H4 (cell line): ENCODE data around the gene RPRML. TPM values are rescaled to one million over a fixed set of nuclear protein-coding genes. Genes with fewer than 3 reads are reported as not detected.
"Not testable (repeated sequence)": the region's sequence is repeated elsewhere in the genome, so short reads cannot be mapped to it uniquely, and the experiment has no call there.

ENCODE experiments used
- DNase-seq: peaks from one replicate; pipeline ENCODE4 v3.0.0-alpha.2; 2015; ENCODE audit warnings: low spot score
- total RNA-seq: library from RNA; depleted of rRNA; stranded (reverse); fragments of >200 nt; shearing (Covaris generic); gene quantifications from 2 replicates; pipeline ENCODE4 v1.2.3, GENCODE V29; 2014; rRNA removed

The RPRML gene
- 0.82 and 1.3 TPM in 2 replicates for total RNA-seq

DNA sequence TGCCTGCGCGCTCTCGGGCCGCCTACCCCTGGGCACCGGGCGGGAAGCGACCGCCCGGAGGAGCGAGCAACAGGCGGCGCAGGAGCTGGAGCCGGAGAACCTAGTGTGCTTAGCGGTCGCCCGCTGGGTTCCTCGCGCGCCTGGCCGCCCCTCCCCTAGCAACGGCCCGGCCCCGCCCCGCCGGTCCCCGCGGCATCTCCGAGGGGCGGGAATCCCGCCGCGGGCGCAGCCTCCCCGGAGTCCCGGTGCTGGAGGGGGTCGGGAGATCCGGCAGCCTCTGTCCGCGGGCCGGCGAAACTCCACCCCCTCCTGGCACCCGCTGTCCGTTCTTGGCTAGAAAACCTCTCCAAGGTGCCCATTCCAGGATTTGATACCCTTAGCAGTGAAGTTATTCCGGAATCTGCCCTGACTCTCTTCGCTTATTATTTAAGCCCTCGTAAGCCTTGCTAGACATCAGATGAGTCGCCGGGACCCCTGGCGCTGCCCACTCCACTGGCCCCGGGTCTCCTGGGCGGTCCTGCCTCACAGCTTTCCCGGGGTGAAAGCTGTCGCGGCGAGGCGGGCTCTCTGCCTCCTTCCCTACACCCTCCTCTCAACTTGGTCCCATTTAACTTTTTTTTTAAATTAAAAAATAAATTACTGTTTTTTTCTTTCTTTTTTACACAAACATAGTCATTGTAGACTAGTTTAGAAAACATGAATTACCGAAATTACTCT lies at the start of gene RPRML:
TSS of gene RPRML (minus strand) at position 107 of the 717 bp plus-strand sequence. CDS start 246 bp downstream, outside the sequence.
- peak; percentile 42 for DNase-seq

GRCh38 chr17:47016966-47017365 lies 37.9 kb upstream of the RPRML start:
- DNase-seq, result not testable (repeated sequence)

DNA sequence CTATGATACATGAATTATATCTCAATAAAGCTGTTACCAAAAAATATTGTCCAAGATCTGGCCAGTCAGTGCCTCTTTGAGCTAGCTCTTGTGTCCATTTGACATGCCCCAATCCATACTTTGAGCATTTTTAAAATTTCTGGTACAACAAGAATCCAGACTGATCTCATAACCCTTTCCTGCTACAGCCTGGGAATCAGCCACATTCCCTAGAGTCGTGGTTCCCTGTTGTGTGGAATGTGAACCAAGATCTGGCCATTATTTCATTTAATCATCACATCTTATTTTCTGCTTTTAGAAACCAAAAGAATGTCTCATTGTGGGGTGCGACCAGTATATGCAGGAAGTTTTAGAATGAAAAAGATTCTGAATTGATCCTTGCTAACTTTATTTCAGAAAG lies 34.3 kb upstream of the RPRML start:
- DNase-seq, result no peak

DNA sequence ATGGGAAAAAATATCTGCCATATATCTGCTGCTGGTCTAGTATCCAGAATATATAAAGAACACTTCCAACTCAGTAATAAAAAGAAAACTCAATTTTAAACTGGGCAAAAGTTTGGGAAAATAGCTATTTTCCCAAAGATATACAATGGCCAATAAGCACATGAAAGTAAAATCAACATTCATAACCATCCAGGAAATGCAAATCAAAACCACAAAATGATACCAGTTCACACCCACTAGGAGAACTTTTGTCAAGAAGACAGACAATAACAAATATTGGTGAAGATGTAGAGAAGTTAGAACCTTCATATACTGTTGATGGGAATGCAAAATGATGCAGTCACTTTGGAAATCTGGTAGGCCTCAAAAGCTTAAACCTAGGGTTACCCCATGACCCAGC lies 33.4 kb upstream of the RPRML start:
- DNase-seq, result no peak

DNA sequence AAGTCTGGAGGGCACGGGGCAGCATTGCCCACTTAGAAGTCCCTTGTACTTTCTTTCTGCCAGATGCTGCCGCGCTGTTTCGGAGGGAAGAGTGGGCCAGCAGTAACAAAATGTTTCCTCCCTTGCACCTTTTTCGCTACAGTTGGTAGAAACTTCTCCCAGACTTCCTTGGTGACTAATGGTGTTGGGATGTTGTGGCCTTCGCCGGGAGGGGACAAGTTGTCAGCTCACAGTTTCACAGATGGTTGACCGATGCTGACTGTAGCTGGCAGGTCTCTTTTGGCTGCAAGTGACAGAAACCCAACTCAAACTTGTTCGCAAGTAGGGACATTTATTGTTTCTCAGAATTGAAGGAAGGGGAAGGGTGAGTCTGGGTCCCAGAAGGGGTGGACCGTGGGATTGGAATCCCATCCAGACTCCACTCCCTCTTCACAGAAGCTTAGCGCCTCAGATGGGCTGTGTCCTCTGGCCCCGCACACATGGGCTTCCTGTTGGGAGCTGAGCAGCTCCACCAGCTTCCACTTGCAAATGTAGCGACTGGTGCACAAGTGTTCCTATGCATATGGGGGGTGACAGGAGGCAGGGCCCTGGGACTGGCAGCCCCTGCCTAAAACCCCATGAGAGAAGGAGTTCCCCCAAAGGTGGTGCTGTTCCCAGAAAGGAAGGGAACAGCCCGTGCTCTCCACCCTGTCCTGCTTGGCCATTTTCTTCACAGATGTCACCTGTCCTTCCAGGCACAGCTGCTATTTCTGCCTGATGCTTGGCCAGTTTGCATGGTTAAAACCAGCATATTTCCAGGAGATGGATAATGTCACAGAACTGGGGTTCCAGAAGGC lies 30.9 kb upstream of the RPRML start:
- no peak for DNase-seq

DNA sequence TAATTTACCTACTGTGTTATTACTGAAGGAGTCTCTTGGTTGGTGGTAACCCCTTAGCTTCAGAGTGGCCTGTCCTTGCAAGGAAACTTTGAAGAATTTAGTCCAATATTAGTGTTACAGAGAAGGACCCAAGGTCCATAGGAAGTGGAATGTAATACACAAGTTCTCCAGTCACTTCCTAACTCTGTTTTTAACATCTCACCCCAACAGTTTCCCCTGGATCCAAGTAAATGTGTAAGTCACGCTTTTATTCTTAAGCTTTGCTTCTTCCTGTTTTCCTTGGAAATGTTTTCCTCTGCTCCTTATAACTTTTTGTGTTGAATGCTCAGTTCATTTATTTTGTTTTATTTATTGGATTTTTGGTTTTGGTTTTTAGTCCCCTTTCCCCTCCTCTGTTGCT lies 25.9 kb upstream of the RPRML start:
- DNase-seq, result no peak

DNA sequence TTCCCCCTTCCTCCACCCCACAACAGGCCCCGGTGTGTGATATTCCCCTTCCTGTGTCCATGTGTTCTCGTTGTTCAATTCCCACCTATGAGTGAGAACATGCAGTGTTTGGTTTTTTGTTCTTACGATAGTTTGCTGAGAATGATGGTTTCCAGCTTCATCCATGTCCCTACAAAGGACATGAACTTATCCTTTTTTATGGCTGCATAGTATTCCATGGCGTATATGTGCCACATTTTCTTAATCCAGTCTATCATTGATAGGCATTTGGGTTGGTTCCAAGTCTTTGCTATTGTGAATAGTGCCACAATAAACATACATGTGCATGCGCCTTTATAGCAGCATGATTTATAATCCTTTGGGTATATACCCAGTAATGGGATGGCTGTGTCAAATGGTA lies 24.8 kb upstream of the RPRML start:
- not testable (repeated sequence) for DNase-seq

DNA sequence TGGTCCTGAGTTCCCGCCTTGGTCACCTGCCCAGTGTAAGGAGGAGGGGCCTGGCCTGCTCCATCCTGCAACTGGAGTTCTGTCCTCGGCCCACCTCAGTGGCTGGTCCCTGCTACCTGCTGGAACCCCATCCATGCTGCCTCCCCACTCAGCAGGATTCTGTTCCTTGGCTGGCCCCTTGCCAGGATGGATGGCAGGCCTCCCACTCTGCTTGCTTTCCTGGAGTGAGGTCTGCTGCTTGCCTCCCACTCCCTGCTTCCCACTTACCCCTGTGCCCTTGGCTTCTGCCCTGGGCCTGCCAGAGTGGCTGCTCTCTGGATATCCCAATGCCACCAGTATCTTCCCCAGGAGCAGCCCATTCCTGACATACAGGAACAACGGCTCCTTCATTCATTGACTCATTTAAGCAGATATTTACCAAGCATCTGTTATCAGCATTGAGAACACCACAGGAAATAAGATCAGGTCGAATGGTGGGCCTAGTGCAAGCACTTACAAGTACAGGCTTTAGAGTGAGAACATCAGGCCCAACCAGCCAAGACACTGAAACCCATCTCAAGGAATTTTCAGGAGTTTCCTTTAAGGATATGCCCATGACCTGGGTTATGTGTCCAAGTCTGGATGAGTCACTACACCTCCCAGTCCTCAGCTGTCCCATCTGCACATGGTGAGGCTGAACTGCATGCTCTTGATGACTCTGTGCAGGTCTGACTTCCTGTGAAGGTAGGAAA lies 17.0 kb upstream of the RPRML start:
- DNase-seq, result peak; percentile 44

DNA sequence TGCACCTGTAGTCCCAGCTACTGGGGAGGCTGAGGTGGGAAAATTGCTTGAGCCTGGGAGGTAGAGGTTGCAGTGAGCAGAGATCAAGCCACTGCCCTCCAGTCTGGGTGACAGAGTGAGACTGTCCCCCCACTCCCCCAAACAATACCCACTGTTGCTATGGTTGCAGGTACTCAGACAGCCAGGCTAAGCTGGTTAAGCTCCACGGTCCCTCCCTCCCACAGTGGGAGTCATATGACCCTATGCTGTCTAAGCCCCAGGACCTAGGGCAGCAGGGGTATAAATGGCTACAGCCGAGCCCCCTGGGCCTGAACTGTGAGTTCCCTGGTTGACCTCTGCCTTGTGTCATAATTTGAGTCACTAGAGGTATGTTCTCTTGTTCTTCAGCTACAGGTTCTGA lies 15.9 kb upstream of the RPRML start:
- no peak for DNase-seq

- no peak for DNase-seq
Observed at GRCh38 chr17:46991617-46992016, 12.6 kb upstream of the RPRML start.

DNA sequence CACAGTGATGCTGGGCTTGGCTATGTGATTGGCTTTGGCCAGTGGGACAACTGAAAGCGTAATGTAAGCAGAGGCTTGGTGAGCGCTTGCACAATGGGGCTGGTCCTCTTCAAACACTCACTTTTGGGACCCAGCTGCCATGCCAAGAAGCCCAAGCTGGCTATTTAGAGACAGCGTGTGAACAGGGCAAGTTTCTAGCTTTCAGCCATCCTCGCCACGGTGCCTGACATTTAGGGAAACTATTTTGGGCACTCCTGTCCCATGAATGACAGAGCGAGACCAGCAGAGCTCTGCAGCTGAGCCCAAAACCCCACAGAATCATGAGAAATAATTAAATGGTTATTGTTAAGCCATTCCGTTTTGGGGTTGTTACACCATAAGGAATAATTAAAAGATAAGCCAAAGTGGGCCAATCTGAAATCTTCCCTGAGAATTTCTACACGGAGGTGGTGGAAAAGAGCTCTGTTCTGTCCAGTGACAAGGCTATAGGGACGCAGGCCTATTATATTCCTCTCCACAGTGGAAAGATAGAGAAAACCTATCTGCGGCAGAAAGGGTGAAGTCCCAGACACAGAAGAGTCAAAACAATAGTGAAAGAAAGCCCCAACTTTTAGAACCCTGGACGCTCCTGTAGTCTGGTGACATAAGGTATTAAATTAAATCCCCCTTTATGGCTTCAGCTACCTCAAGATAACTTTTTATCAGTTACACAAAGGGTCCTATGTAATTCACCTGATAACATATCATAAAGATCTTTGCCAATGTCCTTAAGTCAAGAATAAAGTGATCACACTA lies 10.8 kb upstream of the RPRML start:
- DNase-seq, result no peak

- not testable (repeated sequence) for DNase-seq
Observed at GRCh38 chr17:46987927-46988326, 8.9 kb upstream of the RPRML start.

DNA sequence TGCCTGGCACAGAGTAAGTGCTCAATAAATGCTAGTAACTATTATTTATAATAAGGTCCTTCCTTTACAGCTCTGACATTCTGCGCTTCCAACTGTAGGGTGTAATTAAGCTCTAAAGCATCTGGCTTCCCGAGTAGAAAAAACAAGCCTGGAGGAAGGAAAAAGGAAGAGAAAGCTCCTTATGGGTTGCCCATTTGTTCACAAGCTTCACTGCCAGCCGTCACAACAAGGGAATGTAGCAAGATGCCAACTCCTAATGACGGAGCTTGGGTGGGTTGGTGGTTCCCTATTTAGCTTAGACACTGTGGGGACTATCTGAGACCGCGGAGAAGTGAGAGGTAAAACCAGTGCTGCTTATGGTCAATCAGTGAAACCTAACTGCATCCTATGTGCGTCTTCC lies 7.3 kb upstream of the RPRML start:
- DNase-seq, result no peak

DNA sequence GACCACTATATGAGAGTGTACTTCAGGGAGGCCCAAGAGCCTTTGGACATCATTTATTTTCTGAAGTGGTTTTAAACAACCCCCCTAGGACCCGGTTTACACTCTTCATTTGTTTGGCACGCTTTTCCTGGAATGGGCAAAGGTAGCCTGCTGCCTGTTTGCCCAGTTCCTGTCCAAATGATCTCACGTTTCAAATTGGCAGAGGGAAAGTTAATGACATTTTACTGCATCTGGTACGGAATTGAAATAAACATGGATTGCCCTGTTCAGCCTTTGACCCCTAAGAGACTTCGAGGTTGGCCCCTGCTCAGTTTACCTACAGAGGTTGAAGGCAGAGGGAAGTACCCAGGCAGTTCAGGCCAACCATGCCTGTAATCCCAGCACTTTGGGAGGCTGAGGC lies 5.8 kb upstream of the RPRML start:
- DNase-seq, result no peak

DNA sequence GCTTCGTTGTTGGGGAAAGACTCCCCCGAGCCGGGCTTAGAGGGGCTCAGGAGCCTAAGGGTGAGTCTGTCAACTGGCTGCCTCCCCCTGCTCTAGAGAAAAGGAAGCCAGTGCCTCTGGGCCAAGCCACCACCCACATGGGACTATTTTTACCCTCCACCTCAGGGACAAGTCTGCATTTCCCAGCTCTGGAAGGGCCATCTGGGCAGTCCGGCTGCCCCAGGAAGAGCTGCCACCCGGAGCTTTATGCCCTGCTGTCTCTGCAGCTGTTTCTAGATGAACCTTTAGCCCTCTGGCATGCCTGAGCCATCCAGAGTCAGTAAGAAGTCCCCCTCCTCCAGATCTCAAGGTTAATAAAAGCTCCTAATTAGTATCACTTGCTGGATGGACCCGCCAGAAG lies 5.3 kb upstream of the RPRML start:
- no peak for DNase-seq

- DNase-seq, result no peak
Observed at GRCh38 chr17:46983782-46984181, 4.7 kb upstream of the RPRML start.

DNA sequence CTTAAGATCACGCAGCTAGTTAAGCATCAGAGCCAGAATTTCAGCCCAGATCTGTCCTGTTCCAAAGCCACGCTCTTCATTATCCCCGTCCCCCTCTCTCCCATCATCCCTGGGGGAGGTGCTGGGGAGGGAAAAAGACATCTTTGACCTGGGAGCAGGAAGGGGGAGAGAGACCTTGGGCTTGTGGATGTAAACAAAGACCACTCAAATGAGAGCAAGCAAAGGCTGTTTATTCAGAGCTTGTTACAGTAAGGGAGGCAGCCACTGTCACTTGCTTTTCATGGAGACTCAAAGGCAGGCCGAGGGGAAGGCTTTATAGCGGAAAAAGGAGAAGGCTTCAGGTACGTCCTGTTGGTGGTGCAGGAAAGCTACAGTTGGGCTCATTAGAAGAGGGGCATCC lies 3.5 kb upstream of the RPRML start:
- DNase-seq, result no peak

- no peak for DNase-seq
Observed at GRCh38 chr17:46978489-46979146, 435 bp downstream of the RPRML start.

- DNase-seq, result no peak
Observed at GRCh38 chr17:46977750-46978488, 1.1 kb downstream of the RPRML start.

DNA sequence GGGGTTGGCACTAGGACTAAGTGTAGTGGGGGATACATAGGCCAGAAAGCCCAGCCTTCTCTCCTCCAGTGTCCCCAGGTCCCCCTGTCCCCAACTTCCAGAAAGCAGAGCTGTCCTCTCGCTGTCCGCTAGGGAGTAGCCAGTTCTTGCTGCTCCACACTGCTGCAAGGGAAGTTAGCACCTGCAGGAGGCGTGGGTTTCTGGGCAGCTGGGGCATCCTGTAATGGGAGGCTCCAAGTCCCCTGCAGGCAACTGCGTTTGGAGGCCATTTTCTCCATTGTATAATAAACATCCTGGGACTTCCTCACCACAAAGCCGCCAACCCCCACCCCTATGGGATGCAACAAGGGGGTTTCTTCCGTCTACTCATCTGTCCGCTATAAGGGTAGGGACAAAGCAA lies 1.7 kb downstream of the RPRML start:
- peak; percentile 89 for DNase-seq
